DOHH2 (cell line): ENCODE measurements around the gene RAMACL.

ENCODE experiments used
- H3F3A ChIP-seq: fragments of 200-600 bp; sonication (generic), shearing (Covaris generic); 2 replicates; pipeline ENCODE4 v1.6.0; 2016; ENCODE audit warnings: antibody characterized with exemption, mild to moderate bottlenecking; ENCODE audit not compliant: control insufficient read depth, insufficient read depth
- H3K27ac ChIP-seq: fragments of 200-600 bp; sonication (generic); 2 replicates; pipeline ENCODE4 v1.5.1; 2014; ENCODE audit warnings: low read depth, mild to moderate bottlenecking, low read length, moderate library complexity
- H3K27me3 ChIP-seq: fragments of 200-600 bp; sonication (generic); 2 replicates; pipeline ENCODE4 v1.6.1; 2014; ENCODE audit warnings: mild to moderate bottlenecking, low read length, mixed read lengths; ENCODE audit not compliant: control insufficient read depth
- H3K36me3 ChIP-seq: fragments of 200-600 bp; sonication (generic); 2 replicates; pipeline ENCODE4 v1.6.1; 2014; ENCODE audit warnings: mild to moderate bottlenecking, low read length, moderate library complexity, mixed read lengths; ENCODE audit not compliant: control insufficient read depth
- H3K4me1 ChIP-seq: fragments of 200-600 bp; sonication (generic); 2 replicates; pipeline ENCODE4 v1.6.1; 2014; ENCODE audit warnings: mild to moderate bottlenecking, low read length, mixed read lengths; ENCODE audit not compliant: control insufficient read depth
- H3K4me2 ChIP-seq: fragments of 200-600 bp; sonication (generic); 2 replicates; pipeline ENCODE4 v1.6.0; 2014; ENCODE audit warnings: mild to moderate bottlenecking, low read length, moderate library complexity
- H3K4me3 ChIP-seq: fragments of 200-600 bp; sonication (generic); 2 replicates; pipeline ENCODE4 v1.5.1; 2014; ENCODE audit warnings: mild to moderate bottlenecking, low read length, mixed read lengths
- H3K79me2 ChIP-seq: fragments of 200-600 bp; sonication (generic); 2 replicates; pipeline ENCODE4 v1.6.1; 2014; ENCODE audit warnings: mild to moderate bottlenecking, low read length, mixed read lengths; ENCODE audit not compliant: control insufficient read depth
- H3K9me2 ChIP-seq: fragments of 200-600 bp; sonication (generic); replicated peaks from 2 replicates; pipeline ENCODE4 v1.6.1; 2014; ENCODE audit warnings: mild to moderate bottlenecking, low read length, mixed read lengths; ENCODE audit not compliant: control insufficient read depth
- H3K9me3 ChIP-seq: fragments of 200-600 bp; sonication (generic); 2 replicates; pipeline ENCODE4 v1.6.1; 2014; ENCODE audit warnings: antibody characterized with exemption, low read length, mixed read lengths; ENCODE audit not compliant: control insufficient read depth, insufficient read depth
- H4K20me1 ChIP-seq: fragments of 200-600 bp; sonication (generic); 2 replicates; pipeline ENCODE4 v1.6.0; 2014; ENCODE audit warnings: low read depth, mild to moderate bottlenecking, antibody characterized with exemption, low read length, moderate library complexity; ENCODE audit not compliant: control insufficient read depth, insufficient read depth
- EZH2phosphoT487 ChIP-seq: fragments of 200-600 bp; sonication (generic); IDR thresholded peaks from 2 replicates; pipeline ENCODE4 v1.6.1; 2017; ENCODE audit warnings: borderline replicate concordance, mild to moderate bottlenecking, antibody characterized with exemption, low read length, moderate library complexity, mixed read lengths
- TF ChIP-seq, protein P1 (sequence below): fragments of 200-600 bp; sonication (generic); IDR thresholded peaks from one replicate; pipeline ENCODE4 v1.5.1; 2014; ENCODE audit warnings: antibody characterized with exemption, mild to moderate bottlenecking, low read depth, low read length; ENCODE audit not compliant: poor library complexity, severe bottlenecking

The RAMACL gene

GRCh38 chr6:166581091-166581511 is 5.4 kb downstream of the RAMACL start:
- Histone ChIP-seq H3K4me1 (no peaks in the 10 kb centered on the region), H3F3A (no peaks in the 10 kb centered on the region)
- TF ChIP-seq EZH2phosphoT487: no peak
- TF ChIP-seq, protein P1, sequence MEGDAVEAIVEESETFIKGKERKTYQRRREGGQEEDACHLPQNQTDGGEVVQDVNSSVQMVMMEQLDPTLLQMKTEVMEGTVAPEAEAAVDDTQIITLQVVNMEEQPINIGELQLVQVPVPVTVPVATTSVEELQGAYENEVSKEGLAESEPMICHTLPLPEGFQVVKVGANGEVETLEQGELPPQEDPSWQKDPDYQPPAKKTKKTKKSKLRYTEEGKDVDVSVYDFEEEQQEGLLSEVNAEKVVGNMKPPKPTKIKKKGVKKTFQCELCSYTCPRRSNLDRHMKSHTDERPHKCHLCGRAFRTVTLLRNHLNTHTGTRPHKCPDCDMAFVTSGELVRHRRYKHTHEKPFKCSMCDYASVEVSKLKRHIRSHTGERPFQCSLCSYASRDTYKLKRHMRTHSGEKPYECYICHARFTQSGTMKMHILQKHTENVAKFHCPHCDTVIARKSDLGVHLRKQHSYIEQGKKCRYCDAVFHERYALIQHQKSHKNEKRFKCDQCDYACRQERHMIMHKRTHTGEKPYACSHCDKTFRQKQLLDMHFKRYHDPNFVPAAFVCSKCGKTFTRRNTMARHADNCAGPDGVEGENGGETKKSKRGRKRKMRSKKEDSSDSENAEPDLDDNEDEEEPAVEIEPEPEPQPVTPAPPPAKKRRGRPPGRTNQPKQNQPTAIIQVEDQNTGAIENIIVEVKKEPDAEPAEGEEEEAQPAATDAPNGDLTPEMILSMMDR: no peak

DNA sequence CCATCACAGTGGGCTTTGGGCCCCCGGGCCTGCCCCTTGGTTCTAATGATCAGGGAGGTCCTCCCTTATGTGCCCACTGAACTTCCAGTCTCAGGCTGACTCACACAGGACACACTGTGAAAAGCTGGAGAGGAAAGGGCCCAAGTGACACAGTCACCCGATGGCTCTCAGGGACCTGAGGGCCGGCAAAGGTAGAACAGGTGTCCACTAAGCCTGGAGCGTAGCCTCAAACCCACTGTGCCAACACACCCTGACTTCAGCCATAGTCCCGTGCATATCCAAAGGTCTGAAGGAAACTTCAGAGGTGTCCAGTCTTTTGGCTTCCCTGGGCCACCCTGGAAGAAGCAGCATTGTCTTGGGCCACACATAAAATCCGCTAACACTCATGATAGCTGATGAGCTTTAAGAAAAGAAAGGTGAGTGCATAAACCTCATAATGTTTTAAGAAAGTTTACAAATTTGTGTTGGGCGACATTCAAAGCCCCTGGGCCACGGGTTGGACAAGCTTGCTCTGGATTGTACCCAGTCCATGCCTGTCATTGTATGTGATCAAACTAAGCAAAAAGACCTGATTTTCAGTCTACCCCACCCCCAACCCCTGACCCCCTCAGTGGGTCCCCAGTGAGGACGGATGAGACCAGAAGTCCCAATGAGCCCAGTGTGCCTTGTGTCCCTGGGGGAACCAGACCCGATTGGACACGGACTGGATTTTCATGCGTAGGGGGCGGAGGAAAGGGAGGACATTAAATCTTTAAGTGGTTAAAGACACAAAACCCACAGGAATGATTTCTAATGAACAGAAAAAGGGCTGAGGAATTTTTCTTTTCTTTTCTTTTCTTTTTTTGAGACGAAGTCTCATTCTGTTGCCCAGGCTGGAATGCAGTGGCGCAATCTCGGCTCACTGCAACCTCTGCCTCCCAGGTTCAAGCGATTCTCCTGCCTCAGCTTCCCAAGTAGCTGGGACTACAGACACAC is 6.1 kb downstream of the RAMACL start:
- no peaks in the 10 kb centered on the region for H3K36me3 ChIP-seq
- H3K4me2 ChIP-seq: no peak overlapping the region
- TF ChIP-seq, protein P1: no peak
- TF ChIP-seq EZH2phosphoT487: no peak
- H3K27ac ChIP-seq: no peak overlapping the region
- H3K9me3 ChIP-seq: no peaks in the 10 kb centered on the region
- no peaks in the 10 kb centered on the region for H3K79me2 ChIP-seq
- H3K4me1 ChIP-seq: no peaks in the 10 kb centered on the region
- no peaks in the 10 kb centered on the region for H3K27me3 ChIP-seq
- H3K4me3 ChIP-seq: no peak overlapping the region
- no peaks in the 10 kb centered on the region for H3K9me2 ChIP-seq
- no peaks in the 10 kb centered on the region for H3F3A ChIP-seq
- no peaks in the 10 kb centered on the region for H4K20me1 ChIP-seq

More at GRCh38 chr6:166581091-166581511, 5.4 kb downstream of the RAMACL start:
- Histone ChIP-seq H3K9me3 (no peaks in the 10 kb centered on the region), H3K4me3 (no peak overlapping the region), H3K36me3 (no peaks in the 10 kb centered on the region), H3K27ac (no peak overlapping the region), H3K9me2 (no peaks in the 10 kb centered on the region), H3K79me2 (no peaks in the 10 kb centered on the region), H3K27me3 (no peaks in the 10 kb centered on the region), H3K4me2 (no peak overlapping the region), H4K20me1 (no peaks in the 10 kb centered on the region)

GRCh38 chr6:166579237-166579850 is 7.1 kb downstream of the RAMACL start:
- Histone ChIP-seq H4K20me1 (no peaks in the 10 kb centered on the region), H3K79me2 (no peaks in the 10 kb centered on the region), H3K9me2 (no peaks in the 10 kb centered on the region), H3F3A (no peaks in the 10 kb centered on the region), H3K27ac (no peak overlapping the region), H3K4me1 (no peaks in the 10 kb centered on the region), H3K9me3 (no peaks in the 10 kb centered on the region), H3K27me3 (no peaks in the 10 kb centered on the region), H3K4me2 (no peak overlapping the region), H3K36me3 (no peaks in the 10 kb centered on the region), H3K4me3 (no peak overlapping the region)
- TF ChIP-seq, protein P1: no peak
- no peak for TF ChIP-seq EZH2phosphoT487
